Measurements from ENCODE around the gene GID8. TPM values are rescaled to one million over a fixed set of nuclear protein-coding genes. Genes with fewer than 3 reads are reported as not detected.

GID8 gene
- total and polyA plus RNA-seq, 2 donors (not counting 1 experiment from before 2014, with no cell fraction given), result 12.4 to 47.4 TPM

- peaks cover 47% of the 10 kb centered on the region for H4K20me1 ChIP-seq (ENCODE audit: control insufficient read depth, insufficient read depth, low read length, poor library complexity, severe bottlenecking)
- intact Hi-C loops (cut with micrococcal nuclease), result no loop called here
- no peaks in the 10 kb centered on the region for H3K27me3 ChIP-seq (replicated peaks in 1 of 4; ENCODE audit: control extremely low read depth in 1 of 4, control insufficient read depth in 3 of 4, insufficient read depth in 4 of 4, low read length in 3 of 4)
- ChIA-PET CTCF (interaction anchor here (1.2 kb wide), 1 partner anchor 10 kb away, joined by 4 read pairs; no protein-coding TSS in a partner anchor), POLR2A (no interaction called here)
- H2AFZ ChIP-seq (ENCODE audit: insufficient read depth, low read depth, low read length, poor library complexity, severe bottlenecking), result no peak overlapping the region
- no peaks in the 10 kb centered on the region for H3K27me3 Mint-ChIP-seq
- peaks cover 37% of the 10 kb centered on the region for H3K79me2 ChIP-seq (ENCODE audit: control insufficient read depth, insufficient read depth, low read length)
- peaks cover 13% of the 10 kb centered on the region for H3K4me1 Mint-ChIP-seq
- no peak overlapping the region for H3K4me3 Mint-ChIP-seq
- H3K9me3 ChIP-seq (ENCODE audit: control extremely low read depth in 1 of 3, control insufficient read depth in 2 of 3, insufficient read depth in 1 of 3, low read length in 2 of 3), result no peaks in the 10 kb centered on the region
- DNase-seq (no peak), ATAC-seq (ENCODE audit: low read depth) (no peak)
- WGBS (ENCODE audit: insufficient coverage), result 98% methylated on average over 27 of the region's 30 CpGs
- no peak overlapping the region for H3K27ac ChIP-seq (ENCODE audit: low read length in 2 of 2)
- TF ChIP-seq CTCF (IDR thresholded peaks at IDR 0.05), result no peak
- TF ChIP-seq EZH2 (IDR thresholded peaks at IDR 0.05; ENCODE audit: borderline replicate concordance, insufficient read depth, low read depth, low read length, poor library complexity, severe bottlenecking), result no peak
- no peak overlapping the region for H3K4me3 ChIP-seq (ENCODE audit: control extremely low read depth in 1 of 5, extremely low read depth in 1 of 5, insufficient read depth in 1 of 5, low read depth in 2 of 5, low read length in 4 of 5)
- no peaks in the 10 kb centered on the region for H3K9me3 Mint-ChIP-seq (ENCODE audit: insufficient read depth)
- H3K4me2 ChIP-seq (replicated peaks; ENCODE audit: low read depth, low read length, poor library complexity, severe bottlenecking), result no peak overlapping the region
- peaks cover 7 to 15% of the 10 kb centered on the region in 2 donors for H3K4me1 ChIP-seq (ENCODE audit: control insufficient read depth in 2 of 2, insufficient read depth in 2 of 2, low read length in 2 of 2)
- H3K9ac ChIP-seq (ENCODE audit: low read length), result no peak overlapping the region
- peaks cover 0 to 49% of the 10 kb centered on the region in 2 experiments for H3K36me3 ChIP-seq (replicated peaks in 1 of 2; ENCODE audit: control extremely low read depth in 1 of 2, control insufficient read depth in 1 of 2, extremely low read depth in 1 of 2, insufficient read depth in 2 of 2, low read length in 1 of 2)
- H3K27ac Mint-ChIP-seq, result no peak overlapping the region
Measured at GRCh38 chr20:62962221-62962879, 24.4 kb downstream of the GID8 start.

- intact Hi-C loops (cut with micrococcal nuclease), result no loop called here
Measured at GRCh38 chr20:62962891-62963613, 25.1 kb downstream of the GID8 start.

More at GRCh38 chr20:62962891-62963613, 25.1 kb downstream of the GID8 start:
- POLR2A ChIA-PET, result no interaction called here
- ATAC-seq (ENCODE audit: low read depth), result no peak
- no peak for TF ChIP-seq CTCF (IDR thresholded peaks at IDR 0.05)
- no peak for TF ChIP-seq EZH2 (IDR thresholded peaks at IDR 0.05; ENCODE audit: borderline replicate concordance, insufficient read depth, low read depth, low read length, poor library complexity, severe bottlenecking)
- Histone ChIP-seq H3K4me2 (replicated peaks; ENCODE audit: low read depth, low read length, poor library complexity, severe bottlenecking) (no peak overlapping the region), H4K20me1 (ENCODE audit: control insufficient read depth, insufficient read depth, low read length, poor library complexity, severe bottlenecking) (peaks cover 41% of the 10 kb centered on the region), H3K4me3 (ENCODE audit: control extremely low read depth in 1 of 5, extremely low read depth in 1 of 5, insufficient read depth in 1 of 5, low read depth in 2 of 5, low read length in 4 of 5) (no peak overlapping the region), H3K79me2 (ENCODE audit: control insufficient read depth, insufficient read depth, low read length) (peaks cover 30% of the 10 kb centered on the region), H3K27me3 (replicated peaks in 1 of 4; ENCODE audit: control extremely low read depth in 1 of 4, control insufficient read depth in 3 of 4, insufficient read depth in 4 of 4, low read length in 3 of 4) (no peaks in the 10 kb centered on the region), H3K9me3 (ENCODE audit: control extremely low read depth in 1 of 3, control insufficient read depth in 2 of 3, insufficient read depth in 1 of 3, low read length in 2 of 3) (no peaks in the 10 kb centered on the region), H3K27ac (ENCODE audit: low read length in 2 of 2) (no peak overlapping the region), H3K9ac (ENCODE audit: low read length) (no peak overlapping the region), H2AFZ (ENCODE audit: insufficient read depth, low read depth, low read length, poor library complexity, severe bottlenecking) (no peak overlapping the region), H3K36me3 (replicated peaks in 1 of 2; ENCODE audit: control extremely low read depth in 1 of 2, control insufficient read depth in 1 of 2, extremely low read depth in 1 of 2, insufficient read depth in 2 of 2, low read length in 1 of 2) (peaks cover 0 to 42% of the 10 kb centered on the region in 2 experiments), H3K4me1 (ENCODE audit: control insufficient read depth in 2 of 2, insufficient read depth in 2 of 2, low read length in 2 of 2) (peaks cover 7 to 15% of the 10 kb centered on the region in 2 donors)
- whole genome bisulfite sequencing (ENCODE audit: insufficient coverage), result 97% methylated on average over 28 of the region's 32 CpGs
- H3K27me3 Mint-ChIP-seq, result no peaks in the 10 kb centered on the region
- no peaks in the 10 kb centered on the region for H3K9me3 Mint-ChIP-seq (ENCODE audit: insufficient read depth)
- no peak for DNase-seq
- H3K27ac Mint-ChIP-seq, result no peak overlapping the region
- CTCF ChIA-PET, result interaction anchor here (1.2 kb wide), 2 partner anchors 9 to 10 kb away, joined by 4 read pairs; no protein-coding TSS in a partner anchor
- H3K4me1 Mint-ChIP-seq, result peaks cover 13% of the 10 kb centered on the region
- no peak overlapping the region for H3K4me3 Mint-ChIP-seq
